ENCODE measurements around the gene UROD.

GRCh38 chr1:45038661-45039364, 26.8 kb downstream of the UROD start:
- TF ChIP-seq POLR2A (IDR thresholded peaks at IDR 0.05) (no peak), CTCF (IDR thresholded peaks at IDR 0.05) (no peak), POLR2AphosphoS5 (IDR thresholded peaks at IDR 0.05) (no peak)
